Cardiac fibroblast (primary cell): ENCODE results near the gene GOLGA6B.
"Not testable (repeated sequence)": the region's sequence is repeated elsewhere in the genome, so short reads cannot be mapped to it uniquely, and the experiment has no call there.

Source experiments
- DNase-seq, 2 donors: peaks; one replicate each; pipeline versions ENCODE4 v3.0.0 to v3.0.0-alpha.2; 2010; ENCODE audit warnings: low read depth in 2 of 2
- H3K4me3 ChIP-seq, 2 donors: replicated peaks in 1 of 2; 1 replicate in 1 of 2; 2 replicates in 1 of 2; pipeline ENCODE4 v1.5.1; 2011; ENCODE audit warnings: low read depth in 2 of 2, low read length in 2 of 2, mild to moderate bottlenecking in 2 of 2, moderate library complexity in 1 of 2
- TF ChIP-seq, protein P1 (sequence below): IDR thresholded peaks from one replicate; pipeline ENCODE4 v1.5.1; 2011; ENCODE audit warnings: low read depth, mild to moderate bottlenecking, low read length, inconsistent platforms

GOLGA6B gene

GRCh38 chr15:72654397-72654796 is at the start of gene GOLGA6B:
GOLGA6B (plus strand) TSS chr15:72654697; CDS start chr15:72654738, 41 bp downstream.
- not testable (repeated sequence) for DNase-seq, H3K4me3 ChIP-seq

DNA sequence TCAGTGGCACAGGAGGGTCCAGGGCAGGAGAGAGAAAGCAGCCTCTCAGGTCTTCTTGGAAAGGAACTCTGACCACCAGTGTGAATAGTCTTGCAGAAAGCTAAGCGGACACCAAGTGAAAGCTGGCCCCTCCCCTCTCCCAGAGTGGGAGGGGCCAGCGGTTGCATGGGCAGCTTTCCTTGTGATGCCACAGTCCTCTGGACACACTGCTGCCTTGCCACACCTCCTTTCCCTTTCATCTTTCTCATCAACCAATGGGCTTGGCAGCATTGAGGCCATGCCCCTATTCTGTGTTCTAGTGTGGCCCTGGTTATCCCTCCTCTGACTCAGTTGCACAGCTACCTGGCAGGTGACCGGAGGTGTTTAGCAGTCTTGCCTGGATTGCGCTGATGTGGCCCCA is 49.7 kb upstream of the GOLGA6B start:
- TF ChIP-seq, protein P1, sequence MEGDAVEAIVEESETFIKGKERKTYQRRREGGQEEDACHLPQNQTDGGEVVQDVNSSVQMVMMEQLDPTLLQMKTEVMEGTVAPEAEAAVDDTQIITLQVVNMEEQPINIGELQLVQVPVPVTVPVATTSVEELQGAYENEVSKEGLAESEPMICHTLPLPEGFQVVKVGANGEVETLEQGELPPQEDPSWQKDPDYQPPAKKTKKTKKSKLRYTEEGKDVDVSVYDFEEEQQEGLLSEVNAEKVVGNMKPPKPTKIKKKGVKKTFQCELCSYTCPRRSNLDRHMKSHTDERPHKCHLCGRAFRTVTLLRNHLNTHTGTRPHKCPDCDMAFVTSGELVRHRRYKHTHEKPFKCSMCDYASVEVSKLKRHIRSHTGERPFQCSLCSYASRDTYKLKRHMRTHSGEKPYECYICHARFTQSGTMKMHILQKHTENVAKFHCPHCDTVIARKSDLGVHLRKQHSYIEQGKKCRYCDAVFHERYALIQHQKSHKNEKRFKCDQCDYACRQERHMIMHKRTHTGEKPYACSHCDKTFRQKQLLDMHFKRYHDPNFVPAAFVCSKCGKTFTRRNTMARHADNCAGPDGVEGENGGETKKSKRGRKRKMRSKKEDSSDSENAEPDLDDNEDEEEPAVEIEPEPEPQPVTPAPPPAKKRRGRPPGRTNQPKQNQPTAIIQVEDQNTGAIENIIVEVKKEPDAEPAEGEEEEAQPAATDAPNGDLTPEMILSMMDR: no peak
- H3K4me3 ChIP-seq: no peak overlapping the region
- DNase-seq: no peak

DNA sequence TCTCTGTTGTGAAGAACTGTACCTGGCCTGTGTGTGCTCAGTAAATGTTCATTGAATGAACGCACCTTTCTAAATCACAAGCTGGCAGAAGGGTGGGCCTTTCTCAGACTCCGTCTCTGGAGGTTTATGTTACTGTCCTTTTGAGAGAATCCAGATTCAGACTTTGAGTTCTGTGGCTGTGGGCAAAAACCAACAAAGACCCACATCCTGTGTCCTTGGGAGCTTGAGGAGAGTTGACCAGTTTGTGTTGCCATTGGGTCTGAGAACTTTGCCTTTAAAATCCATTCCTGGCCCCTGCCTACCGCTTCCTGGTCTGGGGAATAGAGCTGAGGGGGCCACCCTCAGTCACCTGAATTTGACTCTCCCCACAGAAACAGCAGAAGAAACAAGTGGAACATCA is 46.4 kb upstream of the GOLGA6B start:
- DNase-seq, H3K4me3 ChIP-seq: not testable (repeated sequence)

DNA sequence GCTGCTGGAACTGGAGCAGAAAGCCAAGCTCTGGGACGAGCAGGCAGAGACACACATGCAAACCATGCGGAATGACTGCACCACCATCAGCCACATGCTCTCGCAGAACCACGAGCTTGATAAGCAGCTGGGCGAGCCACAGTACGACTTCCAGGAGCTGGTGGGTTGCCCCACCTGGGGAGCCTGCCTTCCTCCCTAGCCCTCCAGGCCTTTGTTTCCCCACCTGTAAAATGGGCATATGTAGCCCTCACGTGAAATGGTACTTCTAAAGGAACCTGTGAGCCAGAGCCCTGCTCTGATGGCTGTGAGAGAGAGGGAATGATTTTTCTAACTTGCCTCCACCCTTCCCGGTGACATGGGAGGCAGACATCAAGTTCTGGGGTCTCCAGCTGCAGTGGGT is 44.6 kb upstream of the GOLGA6B start:
- H3K4me3 ChIP-seq: no peak overlapping the region
- DNase-seq: no peak
- TF ChIP-seq, protein P1: no peak

- not testable (repeated sequence) for H3K4me3 ChIP-seq, DNase-seq
These were observed 42.2 kb upstream of the GOLGA6B start for GRCh38 chr15:72612324-72612723.

DNA sequence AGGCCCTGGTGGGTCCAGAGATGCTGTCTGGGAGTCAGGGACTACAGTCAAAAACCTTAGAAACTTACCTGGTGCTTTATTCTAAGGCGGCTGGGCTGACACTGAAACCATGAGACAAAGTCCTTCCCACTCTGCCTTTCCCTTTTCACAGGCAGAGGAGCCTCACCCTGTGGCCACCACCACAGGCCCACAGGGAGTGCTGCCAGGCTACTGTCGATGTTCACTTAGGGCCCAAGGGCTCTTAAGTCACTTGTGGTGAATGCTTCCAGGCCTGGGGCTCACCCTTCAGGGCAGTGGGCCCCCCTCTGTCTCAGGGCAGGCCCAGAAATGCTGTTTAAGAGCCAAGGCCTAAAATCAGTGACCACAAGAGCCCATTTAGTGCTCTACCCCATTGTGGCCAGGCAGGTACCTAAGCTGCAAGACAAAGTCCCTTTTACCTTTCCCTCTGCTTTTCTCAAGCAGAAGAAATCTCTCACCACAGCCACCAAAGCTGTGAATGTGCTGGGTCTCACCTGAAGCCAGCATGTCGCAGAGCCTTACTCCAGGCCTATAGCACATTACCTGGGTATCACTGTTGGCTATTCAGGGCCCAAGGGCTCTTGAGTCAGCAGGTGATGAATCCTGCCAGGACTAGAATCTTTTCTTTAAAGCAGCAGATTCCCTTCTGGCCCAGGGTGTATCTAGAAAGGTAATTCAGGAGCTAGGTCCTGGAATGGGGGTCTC is 39.5 kb upstream of the GOLGA6B start:
- DNase-seq: no peak
- no peak overlapping the region for H3K4me3 ChIP-seq

GRCh38 chr15:72615533-72616233 is 38.8 kb upstream of the GOLGA6B start:
- H3K4me3 ChIP-seq, DNase-seq: not testable (repeated sequence)

More for the DNA sequence above, 39.5 kb upstream of the GOLGA6B start:
- TF ChIP-seq, protein P1: no peak

- DNase-seq: no peak
- H3K4me3 ChIP-seq: no peak overlapping the region
- TF ChIP-seq, protein P1: no peak
These were observed 37.8 kb upstream of the GOLGA6B start for GRCh38 chr15:72616491-72617210.

- H3K4me3 ChIP-seq, DNase-seq: not testable (repeated sequence)
These were observed 30.6 kb upstream of the GOLGA6B start for GRCh38 chr15:72623854-72624253.

- DNase-seq, H3K4me3 ChIP-seq: not testable (repeated sequence)
These were observed 28.3 kb upstream of the GOLGA6B start for GRCh38 chr15:72626153-72626552.

DNA sequence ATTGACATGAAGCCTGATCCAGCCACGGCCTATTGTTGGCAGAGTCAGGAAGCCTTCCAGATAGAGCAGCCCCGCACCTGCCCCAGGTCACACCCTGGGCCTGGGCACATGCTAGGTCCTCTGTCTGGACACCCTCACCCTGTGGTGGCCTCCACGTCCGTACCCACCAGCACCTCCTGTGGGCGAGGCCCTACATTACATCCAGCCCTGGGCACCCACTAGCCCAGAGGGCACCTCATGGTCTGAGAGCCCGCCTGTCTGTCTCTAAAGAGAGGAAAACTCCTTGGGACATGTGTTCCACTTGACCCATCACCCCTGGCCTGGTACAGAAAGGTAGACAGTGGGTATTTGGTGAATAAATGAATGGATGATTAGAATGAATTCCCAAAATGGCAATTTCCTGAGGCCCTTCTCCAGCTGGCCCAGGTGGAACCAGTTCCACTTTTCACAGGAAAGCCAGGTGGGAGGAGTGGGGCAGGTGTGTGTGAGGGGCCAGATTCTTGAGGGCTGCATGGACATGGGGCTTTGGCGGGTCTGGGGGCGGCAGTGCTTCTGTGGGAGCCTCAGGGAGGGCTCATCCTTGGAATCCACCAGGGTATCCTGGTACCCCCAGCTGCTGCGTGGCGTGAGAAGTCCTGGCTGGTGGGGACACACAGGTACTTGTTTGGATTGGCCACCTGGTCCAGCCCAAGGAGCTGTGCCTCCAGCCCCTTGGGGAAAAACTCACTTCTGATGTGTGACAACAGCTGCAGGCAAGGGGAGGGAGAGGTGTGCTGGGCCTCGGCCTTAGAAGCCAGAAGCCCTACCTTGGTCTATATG is 26.0 kb upstream of the GOLGA6B start:
- H3K4me3 ChIP-seq, DNase-seq: not testable (repeated sequence)

DNA sequence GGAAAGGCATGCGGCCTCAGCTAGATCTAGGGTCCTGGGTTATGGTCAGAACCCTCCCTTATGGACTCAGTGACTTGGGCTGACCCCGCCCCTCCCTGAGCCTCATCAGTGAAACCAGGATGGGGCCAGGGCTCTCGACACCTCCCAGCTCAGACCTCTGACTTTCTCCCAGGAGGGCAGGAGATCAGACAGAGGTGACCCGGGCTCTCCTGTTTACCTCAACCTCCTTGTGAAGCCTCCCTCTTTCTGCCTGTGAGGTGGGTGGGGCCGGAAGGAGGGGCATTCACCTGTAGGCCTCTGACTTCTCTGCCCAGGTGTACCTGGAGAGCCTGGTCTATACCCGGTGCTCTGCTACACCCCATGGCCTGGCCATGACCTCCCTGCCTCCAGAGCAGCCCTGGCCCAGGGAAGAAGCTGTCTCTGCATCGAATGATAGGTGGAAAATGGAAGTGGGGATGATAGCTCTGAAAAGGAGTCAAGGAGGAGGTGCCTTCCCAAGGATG is 25.4 kb upstream of the GOLGA6B start:
- DNase-seq, H3K4me3 ChIP-seq: not testable (repeated sequence)
